Mucosa of descending colon (tissue), 3 donors: ENCODE results near the gene CCDC63. TPM values are rescaled to one million over a fixed set of nuclear protein-coding genes. Genes with fewer than 3 reads are reported as not detected.

Experiments
- ATAC-seq: fragments of 200-7000 bp; cut with Tn5 transposase; one replicate; pipeline ENCODE4 v1.9.1; 2020; ENCODE audit warnings: mild to moderate bottlenecking, moderate library complexity
- DNase-seq, 3 donors: peaks; one replicate each; pipeline ENCODE4 v3.0.0-alpha.2; 2020
- H3K36me3 ChIP-seq: fragments of 200-600 bp; one replicate; pipeline ENCODE4 v1.8.0; 2021; ENCODE audit warnings: low read depth, mild to moderate bottlenecking
- H3K4me1 ChIP-seq: fragments of 200-600 bp; one replicate; pipeline ENCODE4 v1.8.0; 2021; ENCODE audit warnings: low read depth, mild to moderate bottlenecking
- H3K4me3 ChIP-seq: fragments of 200-600 bp; one replicate; pipeline ENCODE4 v1.8.0; 2021; ENCODE audit warnings: mild to moderate bottlenecking
- H3K9me3 ChIP-seq: fragments of 200-600 bp; one replicate; pipeline ENCODE4 v1.8.0; 2021; ENCODE audit warnings: mild to moderate bottlenecking
- CTCF ChIP-seq: fragments of 200-600 bp; IDR thresholded peaks from one replicate; pipeline ENCODE4 v1.8.0; 2022; ENCODE audit warnings: antibody characterized with exemption, mild to moderate bottlenecking
- intact Hi-C, 2 donors: fragments of 100-400 bp; cut with DNase I in 1 of 2; cut with micrococcal nuclease in 1 of 2; formaldehyde crosslinking; loops; one replicate each; pipeline versions ENCODE4 v1.11.0 to v1.11.1; 2022; cut with DNase I, micrococcal nuclease
- total RNA-seq, 3 donors: library from RNA; stranded (reverse); fragmentation: NEBNext Ultra II Directional in 2 of 3; extraction: Animal tissue kit (Norgen Biotek cat#: 25700) in 2 of 3; gene quantifications; one replicate each; pipeline versions ENCODE4 v1.2.1 to v1.2.4, GENCODE V29; 2021 to 2023
- donor health status: DM: no; HTN: no; CAD: no; lungs with moderate emphysema.
- donor health status: DM: no; HTN: no; CAD: no.
- donor health status: DM: no; HTN: yes; CAD: no.

Gene CCDC63
- total RNA-seq, 3 donors from 2014 or later = not detected

GRCh38 chr12:110841007-110841406, 5.8 kb upstream of the CCDC63 start:
- no peak for DNase-seq
- TF ChIP-seq CTCF = no peak
- intact Hi-C loops = no loop called here
- H3K36me3 ChIP-seq = no peaks in the 10 kb centered on the region
- H3K9me3 ChIP-seq = no peaks in the 10 kb centered on the region
- no peak overlapping the region for H3K4me3 ChIP-seq
- no peaks in the 10 kb centered on the region for H3K4me1 ChIP-seq
- ATAC-seq = no peak

- intact Hi-C loops = no loop called here
- H3K4me1 ChIP-seq = no peaks in the 10 kb centered on the region
- TF ChIP-seq CTCF = no peak
- H3K9me3 ChIP-seq = no peaks in the 10 kb centered on the region
- ATAC-seq = no peak
- DNase-seq = no peak
- no peak overlapping the region for H3K4me3 ChIP-seq
- H3K36me3 ChIP-seq = no peaks in the 10 kb centered on the region
Observed at GRCh38 chr12:110844131-110844530, 2.7 kb upstream of the CCDC63 start.

- no peak for DNase-seq
- Histone ChIP-seq H3K4me3 (no peak overlapping the region), H3K9me3 (no peaks in the 10 kb centered on the region), H3K4me1 (no peaks in the 10 kb centered on the region), H3K36me3 (no peaks in the 10 kb centered on the region)
- TF ChIP-seq CTCF = no peak
- intact Hi-C loops = no loop called here
- ATAC-seq = no peak
Observed at GRCh38 chr12:110844551-110845338, 2.0 kb upstream of the CCDC63 start.

GRCh38 chr12:110845339-110845682, 1.5 kb upstream of the CCDC63 start:
- no peak for ATAC-seq
- intact Hi-C loops = no loop called here
- DNase-seq = no peak
- Histone ChIP-seq H3K4me1 (no peaks in the 10 kb centered on the region), H3K4me3 (no peak overlapping the region), H3K9me3 (no peaks in the 10 kb centered on the region), H3K36me3 (no peaks in the 10 kb centered on the region)
- no peak for TF ChIP-seq CTCF

- DNase-seq = no peak
- no peak for ATAC-seq
- no peak for TF ChIP-seq CTCF
- H3K9me3 ChIP-seq = no peaks in the 10 kb centered on the region
- H3K4me1 ChIP-seq = no peaks in the 10 kb centered on the region
- H3K4me3 ChIP-seq = no peak overlapping the region
- intact Hi-C loops = no loop called here
- H3K36me3 ChIP-seq = no peaks in the 10 kb centered on the region
Observed at GRCh38 chr12:110848314-110848923, 1.6 kb downstream of the CCDC63 start.
